ENCODE results near the gene SLC25A39. TPM values are rescaled to one million over a fixed set of nuclear protein-coding genes. Genes with fewer than 3 reads are reported as not detected.
A peak's percentile ranks its signal among the peaks of the same experiment; 100 is the strongest.

The SLC25A39 gene
- total and polyA plus RNA-seq, 2 of the 13 experiments (the other 11 are each of a cell fraction or from before 2014, with no cell fraction given) = 144 to 151 TPM

DNA sequence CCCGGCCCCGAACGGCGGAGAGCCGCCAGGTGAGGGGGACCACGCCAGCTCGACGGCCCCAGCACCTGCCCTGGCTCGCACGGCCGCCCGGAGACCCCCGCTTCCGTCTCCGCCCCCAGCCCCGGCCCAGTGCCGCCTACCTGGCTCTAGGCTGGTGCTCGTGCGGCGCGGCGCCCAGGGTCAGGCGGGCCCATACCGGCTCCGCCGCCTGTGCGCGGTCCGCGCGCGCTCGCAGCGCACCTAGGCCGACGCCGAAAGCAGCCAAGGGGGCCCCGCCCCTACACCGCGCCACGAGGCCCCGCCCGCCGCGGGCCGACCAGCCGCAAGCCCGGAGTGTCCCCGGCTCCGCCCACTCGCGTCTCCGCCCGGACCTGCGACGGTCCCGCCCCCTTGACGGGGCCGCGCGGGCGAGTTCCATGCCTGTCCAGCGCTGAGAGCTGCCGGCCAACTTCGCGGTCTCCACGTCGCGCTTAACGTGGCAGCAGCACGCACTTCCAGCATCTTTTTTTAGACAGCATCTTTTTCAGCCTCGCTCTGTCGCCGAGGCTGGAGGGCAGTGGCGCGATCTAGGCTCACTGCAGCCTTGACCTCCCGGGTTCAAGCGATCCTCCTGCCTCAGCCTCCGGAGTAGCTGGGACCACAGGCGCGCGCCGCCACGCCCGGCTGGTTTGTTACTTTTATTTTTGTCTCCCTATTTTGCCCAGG lies at the start of gene SLC25A39 (continued):
- TF ChIP-seq, protein P1, sequence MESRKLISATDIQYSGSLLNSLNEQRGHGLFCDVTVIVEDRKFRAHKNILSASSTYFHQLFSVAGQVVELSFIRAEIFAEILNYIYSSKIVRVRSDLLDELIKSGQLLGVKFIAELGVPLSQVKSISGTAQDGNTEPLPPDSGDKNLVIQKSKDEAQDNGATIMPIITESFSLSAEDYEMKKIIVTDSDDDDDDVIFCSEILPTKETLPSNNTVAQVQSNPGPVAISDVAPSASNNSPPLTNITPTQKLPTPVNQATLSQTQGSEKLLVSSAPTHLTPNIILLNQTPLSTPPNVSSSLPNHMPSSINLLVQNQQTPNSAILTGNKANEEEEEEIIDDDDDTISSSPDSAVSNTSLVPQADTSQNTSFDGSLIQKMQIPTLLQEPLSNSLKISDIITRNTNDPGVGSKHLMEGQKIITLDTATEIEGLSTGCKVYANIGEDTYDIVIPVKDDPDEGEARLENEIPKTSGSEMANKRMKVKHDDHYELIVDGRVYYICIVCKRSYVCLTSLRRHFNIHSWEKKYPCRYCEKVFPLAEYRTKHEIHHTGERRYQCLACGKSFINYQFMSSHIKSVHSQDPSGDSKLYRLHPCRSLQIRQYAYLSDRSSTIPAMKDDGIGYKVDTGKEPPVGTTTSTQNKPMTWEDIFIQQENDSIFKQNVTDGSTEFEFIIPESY (CRISPR knock-in tag; IDR thresholded peaks at IDR 0.05) = peak; percentile 64; the same call in 1 of the 2 replicates
- no peak for TF ChIP-seq ZNF333 (CRISPR knock-in tag; IDR thresholded peaks at IDR 0.05; ENCODE audit: borderline replicate concordance)
- TF ChIP-seq KLF6 (CRISPR knock-in tag; IDR thresholded peaks at IDR 0.05) = peak; percentile 86
- TF ChIP-seq ZBTB7B (CRISPR knock-in tag; IDR thresholded peaks at IDR 0.05) = 0 out of 2 replicates have a peak, but pooled peaks have one; percentile 16
- TF ChIP-seq SIN3A (IDR thresholded peaks at IDR 0.05; ENCODE audit: borderline replicate concordance, low read depth, low read length) = peak; percentile 96
- peak; percentile 34 for TF ChIP-seq NFYB (CRISPR knock-in tag; IDR thresholded peaks at IDR 0.05)
- TF ChIP-seq HMG20B (CRISPR knock-in tag; conservative IDR thresholded peaks at IDR 0.05) = 0 out of 2 replicates have a peak, but pooled peaks have one; percentile 18
- no peak for TF ChIP-seq ZSCAN12 (CRISPR knock-in tag; IDR thresholded peaks at IDR 0.05)
- peak; percentile 37; the same call in 1 of the 2 replicates for TF ChIP-seq PPARG (CRISPR knock-in tag; conservative IDR thresholded peaks at IDR 0.05)
- TF ChIP-seq ZNF24 (IDR thresholded peaks at IDR 0.05) = no peak
- TF ChIP-seq ZNF205 (CRISPR knock-in tag; IDR thresholded peaks at IDR 0.05) = 0 out of 2 replicates have a peak, but pooled peaks have one; percentile 15
- TF ChIP-seq, protein P2, sequence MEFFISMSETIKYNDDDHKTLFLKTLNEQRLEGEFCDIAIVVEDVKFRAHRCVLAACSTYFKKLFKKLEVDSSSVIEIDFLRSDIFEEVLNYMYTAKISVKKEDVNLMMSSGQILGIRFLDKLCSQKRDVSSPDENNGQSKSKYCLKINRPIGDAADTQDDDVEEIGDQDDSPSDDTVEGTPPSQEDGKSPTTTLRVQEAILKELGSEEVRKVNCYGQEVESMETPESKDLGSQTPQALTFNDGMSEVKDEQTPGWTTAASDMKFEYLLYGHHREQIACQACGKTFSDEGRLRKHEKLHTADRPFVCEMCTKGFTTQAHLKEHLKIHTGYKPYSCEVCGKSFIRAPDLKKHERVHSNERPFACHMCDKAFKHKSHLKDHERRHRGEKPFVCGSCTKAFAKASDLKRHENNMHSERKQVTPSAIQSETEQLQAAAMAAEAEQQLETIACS (CRISPR knock-in tag; IDR thresholded peaks at IDR 0.05) = peak; percentile 91
- peak; percentile 90; the same call in 1 of the 2 replicates for TF ChIP-seq ZIK1 (CRISPR knock-in tag; IDR thresholded peaks at IDR 0.05; ENCODE audit: borderline replicate concordance, low read depth)
- TF ChIP-seq, protein P3, sequence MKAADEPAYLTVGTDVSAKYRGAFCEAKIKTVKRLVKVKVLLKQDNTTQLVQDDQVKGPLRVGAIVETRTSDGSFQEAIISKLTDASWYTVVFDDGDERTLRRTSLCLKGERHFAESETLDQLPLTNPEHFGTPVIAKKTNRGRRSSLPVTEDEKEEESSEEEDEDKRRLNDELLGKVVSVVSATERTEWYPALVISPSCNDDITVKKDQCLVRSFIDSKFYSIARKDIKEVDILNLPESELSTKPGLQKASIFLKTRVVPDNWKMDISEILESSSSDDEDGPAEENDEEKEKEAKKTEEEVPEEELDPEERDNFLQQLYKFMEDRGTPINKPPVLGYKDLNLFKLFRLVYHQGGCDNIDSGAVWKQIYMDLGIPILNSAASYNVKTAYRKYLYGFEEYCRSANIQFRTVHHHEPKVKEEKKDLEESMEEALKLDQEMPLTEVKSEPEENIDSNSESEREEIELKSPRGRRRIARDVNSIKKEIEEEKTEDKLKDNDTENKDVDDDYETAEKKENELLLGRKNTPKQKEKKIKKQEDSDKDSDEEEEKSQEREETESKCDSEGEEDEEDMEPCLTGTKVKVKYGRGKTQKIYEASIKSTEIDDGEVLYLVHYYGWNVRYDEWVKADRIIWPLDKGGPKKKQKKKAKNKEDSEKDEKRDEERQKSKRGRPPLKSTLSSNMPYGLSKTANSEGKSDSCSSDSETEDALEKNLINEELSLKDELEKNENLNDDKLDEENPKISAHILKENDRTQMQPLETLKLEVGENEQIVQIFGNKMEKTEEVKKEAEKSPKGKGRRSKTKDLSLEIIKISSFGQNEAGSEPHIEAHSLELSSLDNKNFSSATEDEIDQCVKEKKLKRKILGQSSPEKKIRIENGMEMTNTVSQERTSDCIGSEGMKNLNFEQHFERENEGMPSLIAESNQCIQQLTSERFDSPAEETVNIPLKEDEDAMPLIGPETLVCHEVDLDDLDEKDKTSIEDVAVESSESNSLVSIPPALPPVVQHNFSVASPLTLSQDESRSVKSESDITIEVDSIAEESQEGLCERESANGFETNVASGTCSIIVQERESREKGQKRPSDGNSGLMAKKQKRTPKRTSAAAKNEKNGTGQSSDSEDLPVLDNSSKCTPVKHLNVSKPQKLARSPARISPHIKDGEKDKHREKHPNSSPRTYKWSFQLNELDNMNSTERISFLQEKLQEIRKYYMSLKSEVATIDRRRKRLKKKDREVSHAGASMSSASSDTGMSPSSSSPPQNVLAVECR (CRISPR knock-in tag; IDR thresholded peaks at IDR 0.05; ENCODE audit: borderline replicate concordance) = peak; percentile 90
- TF ChIP-seq, protein P4, sequence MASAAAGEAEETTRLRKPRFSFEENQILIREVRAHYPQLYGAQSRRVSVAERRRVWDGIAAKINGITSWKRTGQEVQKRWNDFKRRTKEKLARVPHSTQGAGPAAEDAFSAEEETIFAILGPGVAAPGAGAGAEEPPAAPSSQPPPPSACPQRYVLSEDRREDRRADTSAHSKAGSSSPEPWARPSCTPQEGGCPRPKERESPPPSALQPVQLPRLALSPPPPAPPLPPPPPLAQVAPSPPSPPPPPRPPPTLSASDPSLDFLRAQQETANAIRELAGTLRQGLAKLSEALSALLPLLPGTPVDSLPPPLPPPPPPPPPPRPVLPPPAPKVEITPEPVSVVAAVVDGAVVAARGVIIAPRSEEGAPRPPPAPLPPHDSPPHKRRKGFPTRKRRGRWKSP (CRISPR knock-in tag; IDR thresholded peaks at IDR 0.05) = peak; percentile 51
- peak; percentile 84 for TF ChIP-seq ASH2L (IDR thresholded peaks at IDR 0.05; ENCODE audit: insufficient read length, low read depth, low read length)
- peak; percentile 92; the same call in 1 of the 2 replicates for TF ChIP-seq CHCHD3 (CRISPR knock-in tag; IDR thresholded peaks at IDR 0.05)
- TF ChIP-seq GLI4 (CRISPR knock-in tag; IDR thresholded peaks at IDR 0.05; ENCODE audit: borderline replicate concordance) = 0 out of 2 replicates have a peak, but pooled peaks have one; percentile 65
- peak; percentile 34 for TF ChIP-seq XRCC5 (optimal IDR thresholded peaks at IDR 0.05; ENCODE audit: low read length)
- peak; percentile 74 for TF ChIP-seq SALL1 (CRISPR knock-in tag; IDR thresholded peaks at IDR 0.05)
